Activated CD4-positive, alpha-beta T cell treated with anti-CD3 and anti-CD28 coated beads for 1 hour (primary cell): ENCODE data around the gene ARID2.

Experiments used
- DNase-seq: peaks from one replicate; pipeline ENCODE4 v3.0.0-alpha.2; 2020

Gene ARID2

DNA sequence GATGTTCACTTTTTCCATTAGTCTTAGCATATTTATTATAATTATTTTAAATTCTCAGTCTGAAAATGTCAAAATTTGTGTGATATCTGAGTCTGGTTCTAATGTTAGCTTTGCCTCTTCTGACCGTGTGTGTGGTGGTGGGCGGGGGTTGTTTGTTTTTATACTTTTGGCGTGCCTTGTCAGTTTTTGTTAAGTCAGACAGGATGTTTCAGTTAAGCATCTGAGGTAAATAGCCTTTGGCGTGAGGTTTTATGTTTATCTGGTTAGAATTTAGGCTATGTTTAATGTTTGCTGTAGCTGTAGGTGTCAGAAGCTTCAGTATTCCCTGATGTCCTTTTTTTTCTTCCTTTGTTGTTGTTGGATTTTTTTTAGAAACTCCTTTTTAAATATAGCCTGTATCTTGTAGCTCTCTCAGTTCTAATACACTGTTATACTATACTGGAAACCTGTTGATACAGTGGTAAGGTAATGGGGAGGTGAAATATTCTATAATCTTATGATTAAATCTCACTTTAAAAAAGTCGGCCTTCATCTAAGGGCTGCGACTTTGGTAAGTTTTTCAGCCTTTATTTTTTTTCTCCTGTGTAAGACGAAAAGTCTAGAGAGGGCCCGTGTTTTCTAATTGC, 149.2 kb downstream of the ARID2 start:
- no peak for DNase-seq

DNA sequence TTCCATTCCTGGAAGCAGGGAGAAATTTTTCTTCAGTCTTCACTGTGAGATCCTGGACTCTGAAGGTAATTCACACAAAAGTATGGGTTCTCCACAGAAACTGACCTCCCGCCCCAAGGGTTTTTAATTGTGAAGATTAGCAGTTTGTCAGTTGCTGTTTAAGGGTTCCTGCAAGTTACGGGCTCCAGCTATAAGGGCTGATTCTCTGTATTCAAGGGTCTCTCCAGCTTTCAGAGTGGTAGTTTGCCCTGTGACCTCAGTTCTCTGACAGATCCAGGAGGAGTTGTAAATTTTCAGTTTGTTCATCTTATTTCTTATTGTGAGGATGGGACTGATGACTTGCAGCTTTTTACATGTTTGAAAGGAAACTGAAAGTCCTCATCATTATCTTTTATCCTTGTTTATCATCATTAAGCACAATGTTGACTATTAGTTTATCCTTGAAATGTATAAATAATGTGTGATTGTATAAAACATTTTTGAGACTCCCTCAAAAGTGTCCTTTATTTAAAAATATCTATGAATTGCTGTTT, 149.9 kb downstream of the ARID2 start:
- no peak for DNase-seq

DNA sequence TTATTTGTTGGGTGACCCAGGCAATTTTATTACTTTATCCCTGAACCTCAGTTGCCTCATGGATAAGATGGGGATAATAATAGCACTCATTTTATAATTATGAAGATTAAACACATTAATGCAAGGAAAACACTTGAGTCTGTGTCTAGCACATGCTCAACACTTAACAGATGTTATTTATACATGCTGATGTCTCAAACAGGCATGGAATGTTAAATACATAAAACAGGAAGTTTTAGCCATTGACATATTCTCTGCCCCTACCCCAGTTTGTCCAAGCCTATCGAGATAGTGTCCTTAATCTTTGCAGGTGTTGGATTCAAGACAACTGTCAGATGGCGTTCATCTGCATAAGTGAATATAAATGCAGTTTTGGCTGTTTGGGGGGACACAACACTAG, 151.0 kb downstream of the ARID2 start:
- no peak for DNase-seq

DNA sequence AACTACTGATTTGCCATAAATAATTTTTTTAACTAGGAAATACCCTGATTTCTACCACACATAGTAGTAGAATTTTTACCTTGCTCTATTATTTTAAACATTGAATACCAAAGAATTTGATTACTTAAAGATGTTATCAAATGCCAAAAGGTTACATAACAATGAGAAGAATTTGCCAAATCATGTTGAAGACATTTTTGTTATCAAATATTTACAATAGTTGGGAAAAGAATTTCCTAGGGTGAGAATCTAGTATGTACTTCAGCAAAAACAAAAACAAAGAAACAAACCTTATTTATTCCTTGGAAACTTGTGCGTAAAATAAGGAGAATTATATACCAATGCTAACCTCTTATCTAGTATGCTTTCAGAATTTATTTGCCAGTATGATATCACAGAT, 153.7 kb downstream of the ARID2 start:
- DNase-seq = no peak

DNA sequence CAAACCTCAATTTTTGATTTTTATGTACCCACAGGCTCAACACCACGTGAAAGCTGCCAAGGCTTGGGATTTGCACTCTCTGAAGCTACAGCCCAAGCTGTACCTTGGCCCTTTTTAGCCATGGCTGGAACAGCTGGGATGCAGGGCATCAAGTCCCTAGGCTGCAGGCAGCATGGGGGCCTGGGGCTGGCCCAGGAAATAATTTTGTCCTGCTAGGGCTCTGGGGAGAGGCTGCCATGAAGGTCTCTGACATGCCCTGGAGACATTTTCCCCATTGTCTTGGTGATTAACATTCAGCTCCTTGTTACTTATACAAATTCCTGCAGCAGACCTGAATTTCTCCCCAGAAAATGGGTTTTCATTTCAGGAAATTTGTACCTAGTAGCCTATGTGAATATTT, 157.2 kb downstream of the ARID2 start:
- no peak for DNase-seq

DNA sequence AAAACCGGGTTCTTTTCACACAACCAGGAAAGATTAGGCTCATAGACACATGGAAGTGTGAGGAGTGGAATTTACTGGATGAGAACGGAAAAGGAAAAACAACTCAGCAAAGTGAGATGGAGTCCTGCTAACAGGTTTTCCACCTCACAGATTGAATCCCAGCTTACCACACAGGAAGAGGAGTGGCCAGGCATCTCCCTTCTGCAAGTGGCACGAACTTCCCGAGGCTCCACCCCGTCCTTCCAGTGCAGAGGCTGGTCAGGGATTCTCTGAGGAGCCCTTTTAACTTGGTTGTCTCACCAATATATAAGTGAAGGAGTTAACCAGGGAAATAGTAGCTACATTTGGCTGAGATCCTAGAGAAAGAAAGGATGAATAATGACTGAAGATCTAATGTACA, 158.0 kb downstream of the ARID2 start:
- no peak for DNase-seq

DNA sequence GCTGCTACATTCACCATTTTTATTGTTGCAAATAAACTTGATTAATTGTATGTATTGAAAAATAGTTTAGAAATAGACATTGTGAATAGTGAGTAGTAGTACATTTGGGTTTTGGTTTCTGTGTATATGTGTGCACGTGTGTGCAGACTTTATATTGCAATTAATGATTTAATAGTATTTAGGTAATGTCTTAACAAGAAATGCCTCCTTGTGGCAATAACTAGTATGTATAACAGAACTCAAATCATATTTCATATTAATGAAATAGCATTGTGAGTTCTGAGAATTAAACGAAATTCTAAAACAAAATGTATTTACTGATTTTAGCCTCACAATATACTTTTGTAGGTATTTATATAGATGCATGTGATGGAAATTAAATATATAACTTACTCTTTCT, 160.8 kb downstream of the ARID2 start:
- DNase-seq = no peak

DNA sequence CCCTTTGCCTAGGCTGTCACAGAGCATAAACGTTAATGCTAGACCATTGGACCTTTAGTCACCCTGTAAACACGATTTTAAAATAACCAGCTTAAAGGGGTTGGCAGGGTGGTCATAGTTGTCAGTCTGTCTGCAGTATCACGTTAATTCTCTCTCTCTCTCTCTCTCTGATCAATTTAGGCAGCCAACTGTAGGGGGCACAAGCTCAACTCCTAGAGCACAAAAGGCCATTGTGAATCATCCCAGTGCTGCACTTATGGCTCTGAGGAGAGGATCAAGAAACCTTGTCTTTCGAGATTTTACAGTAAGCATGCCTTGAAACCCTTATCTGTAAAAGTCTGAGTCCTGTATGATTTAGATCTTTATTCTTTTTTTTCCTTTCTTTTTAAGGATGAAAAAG, 163.7 kb downstream of the ARID2 start:
- no peak for DNase-seq

DNA sequence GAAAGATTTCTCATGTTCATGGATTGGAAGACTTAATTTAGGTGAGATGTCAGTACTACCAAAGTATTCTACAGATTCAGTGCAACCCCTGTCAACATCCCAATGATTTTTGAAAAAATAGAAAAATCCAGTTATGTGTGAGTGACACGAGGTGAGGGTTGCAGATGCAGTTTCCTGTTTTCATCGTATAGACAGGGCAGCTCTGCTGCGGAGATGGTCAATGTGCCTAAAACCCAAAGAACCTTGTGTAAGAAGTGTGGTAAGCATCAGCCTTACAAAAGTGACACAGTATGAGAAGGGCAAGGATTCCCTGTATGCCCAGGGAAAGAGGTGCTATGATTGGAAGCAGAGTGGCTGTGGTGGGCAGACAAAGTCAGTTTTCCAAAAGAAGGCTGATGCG, 166.5 kb downstream of the ARID2 start:
- no peak for DNase-seq

DNA sequence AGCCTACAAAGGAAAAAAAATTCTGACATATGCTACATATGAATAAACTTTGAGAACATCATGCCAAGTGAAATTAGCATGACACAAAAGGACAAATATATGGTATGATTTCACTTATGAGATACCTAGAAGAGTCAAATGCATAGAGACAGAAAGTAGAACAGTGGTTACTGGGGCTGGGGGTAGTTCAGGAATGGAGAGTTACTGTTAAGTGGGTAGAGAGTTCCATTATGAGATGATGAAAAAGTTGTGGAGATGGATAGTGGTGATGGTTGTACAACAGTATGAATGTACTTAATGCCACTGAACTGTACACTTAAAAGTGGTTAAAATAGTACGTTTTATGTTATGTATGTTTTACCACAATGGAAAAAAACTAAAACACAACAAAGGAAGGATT, 168.6 kb downstream of the ARID2 start:
- no peak for DNase-seq

DNA sequence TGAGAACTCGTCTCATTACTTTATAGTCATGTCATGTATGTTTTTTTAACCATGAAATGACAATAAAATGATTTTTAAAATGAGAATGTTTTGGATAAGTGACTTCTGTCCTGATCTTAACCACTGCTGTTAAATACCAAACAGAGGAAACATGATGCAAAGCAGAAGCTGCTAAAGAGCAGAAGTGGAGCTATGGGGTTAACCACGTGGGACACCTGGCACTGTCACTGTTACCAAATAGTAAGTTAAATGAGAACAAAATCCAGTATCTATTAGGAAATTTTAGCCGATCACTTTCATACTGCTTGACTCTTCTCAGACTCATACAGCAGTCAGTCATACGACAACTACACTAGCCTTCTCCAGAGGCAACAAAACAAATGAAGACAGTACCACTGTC, 178.4 kb downstream of the ARID2 start:
- no peak for DNase-seq

DNA sequence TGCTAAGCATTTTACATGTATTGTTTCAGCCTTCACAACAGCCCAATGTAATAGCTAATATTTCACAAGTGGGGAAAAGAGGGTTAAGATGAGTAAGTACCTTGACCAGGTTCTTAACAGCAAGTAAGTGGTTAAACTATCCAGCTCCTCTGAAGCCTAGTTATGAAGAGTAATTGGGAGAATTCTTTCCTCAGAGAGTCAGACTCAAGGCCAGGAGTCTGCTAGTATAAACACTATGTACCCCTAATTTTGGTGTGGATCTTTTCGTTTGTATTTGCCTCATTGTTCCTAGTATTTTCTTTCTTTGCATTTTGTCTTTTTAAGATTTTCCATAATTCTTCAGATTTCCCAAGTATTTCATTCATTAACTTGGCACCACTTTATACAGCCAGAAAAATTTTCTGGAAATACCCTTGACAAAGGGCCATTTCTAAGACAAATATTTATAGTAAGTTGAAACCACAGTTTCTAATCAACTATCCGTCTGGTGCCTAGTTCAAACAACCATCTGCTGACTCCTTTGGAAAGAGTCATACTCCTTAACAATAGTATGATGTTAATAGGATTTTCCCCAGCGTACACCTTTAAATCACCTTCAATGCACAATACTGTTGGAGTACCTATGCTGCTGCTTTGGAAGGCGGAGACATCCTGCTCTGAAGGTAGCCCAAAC, 179.7 kb downstream of the ARID2 start:
- DNase-seq = no peak

DNA sequence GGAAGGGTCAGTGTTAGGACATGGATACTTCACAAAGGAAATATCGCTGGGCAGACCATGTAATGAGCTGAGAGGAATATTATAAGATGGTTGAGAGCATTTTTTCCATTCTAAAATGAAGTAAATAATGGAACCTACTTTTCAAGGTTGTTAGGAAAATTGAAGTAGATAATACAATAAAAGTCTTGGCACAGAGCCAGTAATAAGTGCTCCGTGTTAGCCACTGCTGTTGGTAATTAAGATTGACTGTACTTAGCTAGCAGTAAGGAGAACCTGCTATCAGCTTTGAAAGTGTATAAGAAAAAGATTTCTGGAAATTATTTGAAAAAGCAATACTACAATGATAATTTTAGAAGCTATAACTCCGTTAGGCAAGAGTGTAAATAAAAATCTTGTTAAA, 183.3 kb downstream of the ARID2 start:
- no peak for DNase-seq

DNA sequence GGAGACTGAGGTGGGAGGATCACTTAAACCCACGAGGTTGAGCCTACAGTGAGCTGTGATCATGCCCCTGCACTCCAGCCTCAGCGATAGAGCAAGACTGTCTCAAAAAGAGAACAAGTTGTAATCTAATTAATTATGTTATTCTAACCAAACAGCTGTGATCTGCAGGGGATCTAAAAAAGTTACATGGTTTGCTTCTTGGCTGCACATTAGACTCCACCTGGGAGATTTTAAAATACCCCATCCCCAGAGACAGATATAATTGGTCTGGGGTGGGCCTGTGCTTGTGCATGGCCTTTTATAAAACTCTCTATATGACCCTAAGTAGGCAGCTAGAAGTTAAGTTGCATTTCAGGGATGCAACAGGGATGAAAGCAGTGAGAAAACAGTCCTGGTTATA, 184.1 kb downstream of the ARID2 start:
- no peak for DNase-seq

DNA sequence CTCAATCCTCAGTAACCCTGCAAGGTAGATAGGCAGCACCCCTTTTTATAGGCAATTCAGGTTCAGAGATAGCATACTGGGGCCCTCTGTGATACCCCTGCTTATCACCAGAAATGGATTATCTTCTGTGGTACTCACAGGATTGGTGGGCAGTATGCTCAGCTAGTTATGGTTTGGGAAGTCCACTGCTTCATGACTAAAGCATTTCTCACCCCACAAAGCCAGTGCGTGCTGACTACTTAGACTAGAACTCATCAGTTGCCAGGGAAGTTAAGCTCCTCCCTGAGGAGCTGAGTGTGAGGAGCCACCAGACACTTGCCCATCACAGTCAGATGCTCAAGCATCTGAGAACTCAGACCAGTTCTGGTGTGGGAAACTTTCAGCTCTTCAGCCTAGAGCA, 184.6 kb downstream of the ARID2 start:
- no peak for DNase-seq

DNA sequence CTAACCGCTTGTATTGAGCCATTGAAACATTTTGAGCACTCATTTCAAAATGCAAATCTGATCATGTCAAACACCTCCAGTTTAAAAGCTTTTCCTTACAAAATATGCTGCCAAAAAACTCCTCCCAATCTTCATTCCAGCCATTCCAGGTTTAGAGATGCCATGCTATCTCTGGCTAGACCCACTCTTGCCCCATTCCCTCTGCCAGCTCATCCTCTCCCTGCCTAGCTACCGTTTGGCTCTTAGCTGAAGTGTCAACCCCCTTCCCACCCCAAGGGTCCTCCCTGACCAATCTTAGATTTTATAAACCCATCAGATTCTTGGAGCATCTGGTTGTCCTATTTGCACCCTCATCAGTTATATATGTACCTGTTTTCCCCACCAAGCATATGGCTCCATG, 185.9 kb downstream of the ARID2 start:
- no peak for DNase-seq

DNA sequence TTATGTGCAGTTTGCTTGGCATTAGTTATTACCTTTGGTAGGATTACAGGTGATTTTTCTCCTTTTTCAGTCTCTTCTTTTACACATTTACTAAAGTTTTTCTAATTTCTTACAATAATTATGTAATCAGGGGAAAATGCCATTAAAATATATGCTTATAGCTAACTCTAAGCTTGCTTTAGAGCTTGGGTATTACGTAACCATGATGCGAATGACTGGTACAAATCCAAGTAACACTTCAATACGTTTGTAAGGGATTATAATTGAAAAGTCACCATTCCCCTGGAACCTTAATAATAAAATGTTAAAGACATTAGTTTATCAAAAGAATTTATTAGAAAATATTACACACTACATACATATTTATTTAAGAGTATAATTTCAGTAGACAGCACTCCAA, 189.3 kb downstream of the ARID2 start:
- no peak for DNase-seq

DNA sequence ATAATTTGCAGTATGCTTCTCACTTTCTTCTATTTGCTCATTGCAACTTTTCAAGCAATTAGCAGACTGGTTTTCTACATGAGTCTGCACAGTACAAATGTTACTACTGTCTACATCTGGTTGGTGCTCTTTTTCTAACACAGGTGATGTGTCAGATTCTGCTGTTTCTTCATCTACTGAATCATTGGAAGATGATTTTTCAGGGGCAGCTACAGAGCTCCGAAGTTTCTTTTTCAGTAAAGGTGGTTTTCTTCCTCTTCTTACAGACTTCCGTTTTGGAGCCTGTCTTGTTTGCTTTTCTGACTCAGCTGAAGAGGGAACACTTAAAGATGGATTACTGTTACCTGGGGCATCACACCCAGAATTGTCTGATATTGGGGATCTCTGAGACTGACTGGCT, 198.8 kb downstream of the ARID2 start:
- DNase-seq = no peak

DNA sequence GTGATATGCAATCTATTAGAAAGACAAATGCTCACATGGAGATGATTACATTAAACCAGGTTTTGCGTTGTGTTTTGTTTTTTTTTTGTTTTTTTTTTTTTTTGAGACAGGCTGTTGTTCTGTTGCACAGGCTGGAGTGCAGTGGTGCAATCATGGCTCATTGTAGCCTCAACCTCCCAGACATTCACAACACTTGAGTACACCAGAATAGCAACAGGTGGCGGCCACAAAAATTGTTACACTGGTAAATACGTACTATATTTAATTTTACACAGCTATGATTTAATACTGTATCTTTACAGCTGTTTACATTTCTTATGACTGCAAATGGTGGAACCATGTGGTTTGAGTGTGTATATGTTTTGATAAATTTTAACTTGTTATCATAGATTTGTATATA, 200.9 kb downstream of the ARID2 start:
- no peak for DNase-seq

DNA sequence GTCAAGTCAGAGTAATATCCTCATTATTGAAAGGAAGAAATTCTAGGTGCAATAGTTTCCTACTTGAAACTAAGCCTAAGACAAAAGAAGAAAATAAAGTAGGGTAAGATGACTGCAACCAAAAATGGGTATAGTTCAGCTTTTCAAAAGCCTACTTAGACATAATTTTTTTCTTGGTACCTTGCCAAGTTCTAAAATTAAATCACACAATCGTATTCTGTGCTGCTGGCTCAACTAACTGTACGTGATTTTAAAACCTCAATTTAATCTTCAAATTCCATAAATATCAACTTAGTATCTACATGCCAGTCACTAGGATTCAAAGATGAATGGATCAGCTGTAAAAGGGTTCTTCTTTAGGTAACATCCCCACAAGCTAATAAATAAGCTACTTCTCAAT, 204.0 kb downstream of the ARID2 start:
- DNase-seq = no peak

DNA sequence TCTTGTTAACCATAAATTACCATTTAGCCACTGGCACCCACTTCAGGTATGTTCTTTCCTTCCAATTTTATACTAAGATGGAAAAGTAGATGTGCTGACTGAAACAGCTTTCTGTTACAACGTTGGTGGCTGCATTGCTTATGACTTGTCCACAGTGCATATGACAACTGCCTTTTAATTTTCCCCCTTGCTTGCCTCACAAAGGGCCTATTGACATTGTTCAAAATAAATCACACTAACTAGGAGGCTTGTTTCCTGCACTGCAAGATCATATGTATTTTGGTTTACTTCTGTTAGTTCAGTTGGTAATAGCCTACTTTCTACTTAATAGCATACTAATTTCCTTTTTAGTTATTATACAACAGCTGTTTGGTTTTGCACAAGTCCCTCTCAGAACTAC, 205.4 kb downstream of the ARID2 start:
- DNase-seq = no peak

DNA sequence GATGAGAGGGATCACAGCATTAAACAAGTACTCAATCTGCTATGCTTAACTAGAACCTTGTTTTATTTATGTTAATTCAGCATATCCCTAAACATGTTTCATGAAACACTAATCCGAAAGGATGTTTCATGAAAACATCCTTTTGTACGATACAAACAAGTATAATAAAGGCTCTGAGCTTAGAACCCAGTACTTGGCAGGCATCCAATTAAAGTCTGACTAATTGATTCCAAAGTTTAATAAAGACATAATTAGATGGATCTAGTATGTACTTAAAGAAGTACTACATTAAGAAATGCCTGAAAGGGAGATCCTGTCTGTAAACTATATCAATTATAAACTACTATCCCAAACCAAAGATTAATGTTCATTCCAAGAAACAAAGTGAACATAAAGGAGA, 209.1 kb downstream of the ARID2 start:
- DNase-seq = no peak

DNA sequence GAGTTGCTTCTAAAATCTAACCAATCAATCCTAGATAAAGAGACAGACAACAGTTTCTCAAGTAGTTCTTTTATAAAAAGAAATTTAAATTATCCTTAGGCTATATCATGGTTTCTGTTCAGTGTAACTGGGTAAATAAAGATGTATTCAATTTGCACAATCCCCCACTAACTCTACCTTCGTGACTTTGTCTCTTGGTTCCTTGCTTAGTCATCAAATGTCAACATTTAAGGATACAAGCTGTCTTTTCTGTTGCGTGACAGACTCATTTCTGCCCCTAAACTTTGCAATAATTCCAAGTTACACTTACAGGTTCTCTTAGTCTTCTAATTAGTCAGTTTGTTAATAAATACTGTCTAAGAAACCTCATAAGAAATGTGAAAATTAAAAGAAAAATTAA, 210.3 kb downstream of the ARID2 start:
- DNase-seq = no peak

DNA sequence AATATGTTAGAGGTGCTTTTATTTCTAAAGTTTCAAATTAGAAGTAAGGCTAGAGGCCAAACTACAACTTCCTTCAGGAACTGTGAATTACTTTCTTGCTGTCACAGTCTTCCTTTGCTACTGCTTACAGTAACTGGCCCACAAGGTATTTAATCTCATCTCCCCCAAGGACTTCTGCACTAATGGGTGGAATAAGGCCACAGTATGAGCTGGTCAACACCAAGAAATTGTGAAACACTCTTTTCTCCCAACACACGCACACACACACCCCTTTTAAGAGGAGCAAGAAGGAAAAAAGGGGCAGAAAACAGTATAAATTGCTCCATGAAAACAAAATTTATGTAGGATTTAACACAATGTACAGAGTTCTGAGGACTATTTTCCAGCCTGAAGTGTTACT, 215.3 kb downstream of the ARID2 start:
- no peak for DNase-seq

DNA sequence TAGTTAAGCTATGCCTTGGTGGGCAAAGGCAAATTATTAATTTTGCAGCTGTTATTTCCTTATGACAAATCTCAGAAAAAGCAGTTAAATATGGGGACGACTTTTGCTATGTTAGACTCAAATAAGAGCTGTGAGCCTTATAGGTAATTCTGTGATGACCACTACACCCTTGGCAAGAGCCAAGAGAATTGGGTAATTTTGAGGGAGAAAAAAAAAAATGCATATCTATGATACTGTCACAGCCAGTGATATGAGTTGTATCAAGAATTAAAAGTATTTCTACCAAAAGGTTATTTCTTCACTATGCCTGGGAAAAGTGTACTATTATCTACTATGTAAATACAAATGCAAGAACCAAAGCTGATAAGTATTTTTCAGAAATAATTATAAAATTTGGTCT, 216.9 kb downstream of the ARID2 start:
- DNase-seq = no peak
